ENCODE measurements around the gene DECR2. TPM values are rescaled to one million over a fixed set of nuclear protein-coding genes. Genes with fewer than 3 reads are reported as not detected.
A peak's percentile ranks its signal among the peaks of the same experiment; 100 is the strongest.

DECR2 gene
- total and polyA plus RNA-seq, 9 of the 15 experiments (the other 6 are each of a cell fraction or from before 2014, with no cell fraction given) = 1.0 to 31.9 (median 10.3) TPM

- TF ChIP-seq E2F8 (IDR thresholded peaks at IDR 0.05; ENCODE audit: low read depth, partially characterized antibody) = no peak
- TF ChIP-seq EP400 (IDR thresholded peaks at IDR 0.05) = peak; percentile 44
- TF ChIP-seq NFATC3 (IDR thresholded peaks at IDR 0.05) = no peak
- TF ChIP-seq ZNF121 (CRISPR knock-in tag; conservative IDR thresholded peaks at IDR 0.05) = no peak
- peak; percentile 50 to 81 (median 51) for TF ChIP-seq CTCF (IDR thresholded peaks at IDR 0.05 in 2 of 3, conservative IDR thresholded peaks at IDR 0.05 in 1 of 3; ENCODE audit: insufficient read depth in 2 of 3, low read depth in 1 of 3, low read length in 3 of 3)
- TF ChIP-seq ZNF644 (tag; IDR thresholded peaks at IDR 0.05; ENCODE audit: low read depth) = no peak
- TF ChIP-seq BRF2 (IDR thresholded peaks at IDR 0.05; ENCODE audit: borderline replicate concordance, insufficient read depth, insufficient read length) = no peak
- no peak for TF ChIP-seq ETS1 (conservative IDR thresholded peaks at IDR 0.05; ENCODE audit: control insufficient read depth, low read depth, low read length)
- TF ChIP-seq IFI16 (CRISPR knock-in tag; IDR thresholded peaks at IDR 0.05) = no peak
- no peak for TF ChIP-seq NFE2L1 (tag; IDR thresholded peaks at IDR 0.05; ENCODE audit: borderline replicate concordance, low read depth)
- TF ChIP-seq SIN3A (IDR thresholded peaks at IDR 0.05; ENCODE audit: borderline replicate concordance in 2 of 2, control insufficient read depth in 1 of 2, low read depth in 2 of 2, low read length in 2 of 2) = no peak
- no peak for TF ChIP-seq RERE (CRISPR knock-in tag; IDR thresholded peaks at IDR 0.05; ENCODE audit: borderline replicate concordance)
- TF ChIP-seq EZH2 (IDR thresholded peaks at IDR 0.05; ENCODE audit: borderline replicate concordance, low read depth, low read length) = no peak
Observed at GRCh38 chr16:397736-398332, 3.9 kb upstream of the DECR2 start (continued).

Data from K562 (cell line).